ENCODE results near the gene CAMK2B.

- no peak for TF ChIP-seq CTCF (IDR thresholded peaks at IDR 0.05; ENCODE audit: low read length)
- TF ChIP-seq EZH2 (IDR thresholded peaks at IDR 0.05; ENCODE audit: borderline replicate concordance, low read length) = no peak
Measured at GRCh38 chr7:44267178-44267577, 58.2 kb downstream of the CAMK2B start.
